Activated naive CD4-positive, alpha-beta T cell treated with anti-CD3 and anti-CD28 coated beads, Interleukin-2, amount 50 U/mL, for 16 hours (primary cell): Measurements from ENCODE around the gene CARNS1.
"Not testable (repeated sequence)": the region's sequence is repeated elsewhere in the genome, so short reads cannot be mapped to it uniquely, and the experiment has no call there.

Experiments used
- DNase-seq: peaks from one replicate; pipeline ENCODE4 v3.0.0-alpha.2; 2020

Gene CARNS1

GRCh38 chr11:67397986-67398660, 17.4 kb upstream of the CARNS1 start:
- DNase-seq = no peak

- DNase-seq = no peak
Observed at GRCh38 chr11:67398661-67399563, 16.6 kb upstream of the CARNS1 start.

- DNase-seq = no peak
Observed at GRCh38 chr11:67400251-67400941, 15.1 kb upstream of the CARNS1 start.

GRCh38 chr11:67400942-67401494, 14.5 kb upstream of the CARNS1 start:
- DNase-seq = no peak

- peak; percentile 89 for DNase-seq
Observed at GRCh38 chr11:67401495-67402191, 13.8 kb upstream of the CARNS1 start, which contains the start of gene PPP1CA. Gene PPP1CA (minus strand): TSS chr11:67401858. CDS start chr11:67401782, 76 bp downstream.

- DNase-seq = not testable (repeated sequence)
Observed at GRCh38 chr11:67402192-67402839, 13.2 kb upstream of the CARNS1 start.

GRCh38 chr11:67403085-67403484, 12.4 kb upstream of the CARNS1 start:
- not testable (repeated sequence) for DNase-seq

GRCh38 chr11:67404515-67405195, 10.8 kb upstream of the CARNS1 start:
- no peak for DNase-seq

- DNase-seq = no peak
Observed at GRCh38 chr11:67405196-67405567, 10.3 kb upstream of the CARNS1 start.

GRCh38 chr11:67405688-67406339, 9.7 kb upstream of the CARNS1 start:
- no peak for DNase-seq

- no peak for DNase-seq
Observed at GRCh38 chr11:67406420-67406968, 9.0 kb upstream of the CARNS1 start.

GRCh38 chr11:67406969-67407687, 8.3 kb upstream of the CARNS1 start:
- no peak for DNase-seq

- no peak for DNase-seq
Observed at GRCh38 chr11:67407688-67408163, 7.8 kb upstream of the CARNS1 start.

- DNase-seq = no peak
Observed at GRCh38 chr11:67408437-67409200, 6.9 kb upstream of the CARNS1 start.

GRCh38 chr11:67409261-67409666, 6.2 kb upstream of the CARNS1 start:
- DNase-seq = peak; percentile 54

- DNase-seq = no peak
Observed at GRCh38 chr11:67409781-67410368, 5.6 kb upstream of the CARNS1 start.

- DNase-seq = no peak
Observed at GRCh38 chr11:67410369-67410831, 5.1 kb upstream of the CARNS1 start.
